ENCODE data around the gene SARS2. TPM values are rescaled to one million over a fixed set of nuclear protein-coding genes. Genes with fewer than 3 reads are reported as not detected.

Gene SARS2
- total RNA-seq, 2 donors from 2014 or later: 53.2 to 60.2 TPM

DNA sequence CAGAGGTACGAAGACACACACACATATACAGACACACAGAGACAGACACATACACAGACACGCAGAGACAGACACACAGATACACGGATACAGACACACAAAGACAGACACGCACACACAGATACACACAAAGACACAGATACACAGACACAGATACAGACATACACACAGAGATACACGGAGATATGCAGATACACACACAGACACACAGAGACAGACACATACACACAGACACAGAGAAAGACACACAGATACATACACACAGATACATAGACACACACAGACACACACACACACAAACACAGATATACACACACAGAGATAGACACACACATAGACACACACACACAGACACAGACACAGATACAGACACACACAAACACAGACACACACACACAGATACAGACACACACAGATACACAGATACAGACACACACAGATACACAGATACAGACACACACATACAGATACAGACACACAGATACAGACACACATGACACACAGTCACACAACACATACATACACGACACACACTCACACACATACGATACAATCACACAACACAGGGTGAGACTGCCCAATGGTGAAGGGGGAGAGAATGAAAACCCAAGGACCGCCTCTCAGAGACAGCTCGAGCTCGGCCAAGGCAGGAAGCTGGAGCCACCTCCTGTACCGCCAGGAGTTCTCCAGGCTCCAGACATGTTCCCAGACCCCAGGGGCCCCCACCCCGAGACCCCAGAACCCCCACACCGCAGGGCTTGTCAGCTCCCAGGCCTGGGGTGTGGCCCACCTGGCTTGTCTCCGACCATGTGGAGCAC is 9.8 kb downstream of the SARS2 start:
- no peaks in the 10 kb centered on the region for H3K4me1 Mint-ChIP-seq
- no peaks in the 10 kb centered on the region for H3K27me3 Mint-ChIP-seq (ENCODE audit: insufficient read depth)
- TF ChIP-seq CTCF (conservative IDR thresholded peaks at IDR 0.05): no peak
- H3K9me3 Mint-ChIP-seq: peaks cover 1% of the 10 kb centered on the region
- H3K27ac Mint-ChIP-seq: no peak overlapping the region
- no peak overlapping the region for H3K4me3 Mint-ChIP-seq
- Histone ChIP-seq H3K4me1 (ENCODE audit: control insufficient read depth, insufficient read depth, low read length) (no peaks in the 10 kb centered on the region), H3K27me3 (ENCODE audit: control insufficient read depth, insufficient read depth, low read length, poor library complexity, severe bottlenecking) (no peaks in the 10 kb centered on the region), H3K4me3 (ENCODE audit: low read length) (no peak overlapping the region), H3K9me3 (ENCODE audit: control insufficient read depth, low read length) (no peaks in the 10 kb centered on the region), H3K27ac (ENCODE audit: low read depth, low read length) (no peak overlapping the region), H3K9ac (ENCODE audit: extremely low read depth, low read length, poor library complexity, severe bottlenecking) (no peak overlapping the region), H3K36me3 (ENCODE audit: control insufficient read depth, insufficient read depth, low read length) (peaks cover 37% of the 10 kb centered on the region)
- 82 to 83% methylated on average over 2 to 14 of the region's 14 CpGs for WGBS, 2 experiments (ENCODE audit: insufficient coverage in 1 of 2, insufficient read length in 1 of 2)
- H3K36me3 Mint-ChIP-seq (ENCODE audit: low read depth): peaks cover 39% of the 10 kb centered on the region
- DNase-seq: peak; percentile 52

DNA sequence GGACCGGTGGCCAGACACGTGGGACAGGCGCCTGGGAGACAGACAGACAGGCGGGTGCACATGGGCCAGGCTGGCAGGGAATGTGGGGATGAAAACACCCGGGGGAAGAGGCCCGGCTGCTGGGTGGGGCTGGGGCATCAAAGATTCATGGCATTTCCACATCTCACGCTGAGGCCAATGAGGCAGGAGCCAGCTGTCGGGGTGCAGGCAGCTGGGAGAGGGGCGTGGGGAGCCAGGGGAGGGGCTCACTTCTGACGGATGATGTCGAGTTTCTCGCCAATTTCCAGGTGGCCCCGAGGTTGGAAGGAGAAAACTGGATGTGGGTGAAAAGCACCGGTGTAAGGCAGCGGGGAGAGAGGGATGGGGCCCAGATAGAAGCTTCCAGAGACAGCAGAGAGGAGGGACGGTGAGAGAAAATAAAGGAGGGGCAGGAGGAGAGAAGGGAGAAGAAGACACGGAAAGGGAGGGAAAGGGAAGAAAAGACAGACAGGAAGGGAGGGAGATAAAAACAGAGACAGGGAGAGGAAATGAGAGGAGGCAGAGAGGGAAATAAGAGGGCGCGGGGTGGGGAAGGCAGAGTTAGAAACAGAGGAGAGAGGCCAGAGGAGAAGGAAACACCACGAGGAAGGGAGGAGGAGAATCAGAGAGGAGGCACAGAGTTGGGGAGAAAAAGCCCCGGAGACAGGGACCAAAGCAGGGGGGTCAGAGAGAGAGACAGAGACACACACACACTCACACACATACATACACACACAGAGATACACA is 10.5 kb downstream of the SARS2 start:
- Mint-ChIP-seq H3K27me3 (ENCODE audit: insufficient read depth) (no peaks in the 10 kb centered on the region), H3K4me3 (no peak overlapping the region), H3K27ac (no peak overlapping the region), H3K4me1 (no peaks in the 10 kb centered on the region), H3K36me3 (ENCODE audit: low read depth) (peaks cover 36% of the 10 kb centered on the region), H3K9me3 (peaks cover 1% of the 10 kb centered on the region)
- peaks cover 32% of the 10 kb centered on the region for H3K36me3 ChIP-seq (ENCODE audit: control insufficient read depth, insufficient read depth, low read length)
- no peaks in the 10 kb centered on the region for H3K27me3 ChIP-seq (ENCODE audit: control insufficient read depth, insufficient read depth, low read length, poor library complexity, severe bottlenecking)
- no peaks in the 10 kb centered on the region for H3K4me1 ChIP-seq (ENCODE audit: control insufficient read depth, insufficient read depth, low read length)
- H3K27ac ChIP-seq (ENCODE audit: low read depth, low read length): no peak overlapping the region
- H3K9ac ChIP-seq (ENCODE audit: extremely low read depth, low read length, poor library complexity, severe bottlenecking): no peak overlapping the region
- no peaks in the 10 kb centered on the region for H3K9me3 ChIP-seq (ENCODE audit: control insufficient read depth, low read length)
- no peak overlapping the region for H3K4me3 ChIP-seq (ENCODE audit: low read length)
- no peak for TF ChIP-seq CTCF (conservative IDR thresholded peaks at IDR 0.05)
- no peak for DNase-seq
- 93% methylated on average over 16 to 21 of the region's 21 CpGs for WGBS, 2 experiments (ENCODE audit: insufficient coverage in 1 of 2, insufficient read length in 1 of 2)

DNA sequence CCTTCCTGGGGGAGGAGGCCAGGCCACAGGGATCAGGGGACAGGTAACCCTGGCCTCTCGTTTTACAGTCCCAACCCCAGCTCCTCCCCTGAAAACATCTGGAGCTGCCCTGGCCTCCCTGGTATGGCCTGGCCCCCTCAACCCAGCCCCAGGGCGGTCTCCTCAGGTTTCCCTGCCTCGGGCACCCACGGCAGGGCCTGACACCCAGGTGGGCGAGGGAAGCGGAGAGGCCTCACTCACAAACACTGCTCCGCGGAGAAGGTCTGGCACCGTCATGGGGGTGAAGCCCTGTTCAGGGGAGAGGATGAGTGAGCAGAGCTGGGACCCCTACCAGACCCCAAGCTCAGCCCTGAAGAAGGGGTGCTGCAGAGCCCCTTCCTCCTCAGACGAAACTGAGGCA is 12.0 kb downstream of the SARS2 start:
- TF ChIP-seq CTCF (conservative IDR thresholded peaks at IDR 0.05): no peak
- H3K36me3 Mint-ChIP-seq (ENCODE audit: low read depth): peaks cover 26% of the 10 kb centered on the region
- H3K4me1 ChIP-seq (ENCODE audit: control insufficient read depth, insufficient read depth, low read length): no peaks in the 10 kb centered on the region
- WGBS, 2 experiments (ENCODE audit: insufficient coverage in 1 of 2, insufficient read length in 1 of 2): 88 to 96% methylated on average over 4 to 10 of the region's 10 CpGs
- no peak overlapping the region for H3K4me3 Mint-ChIP-seq
- no peaks in the 10 kb centered on the region for H3K4me1 Mint-ChIP-seq
- H3K36me3 ChIP-seq (ENCODE audit: control insufficient read depth, insufficient read depth, low read length): peaks cover 21% of the 10 kb centered on the region
- no peak overlapping the region for H3K27ac ChIP-seq (ENCODE audit: low read depth, low read length)
- no peaks in the 10 kb centered on the region for H3K27me3 Mint-ChIP-seq (ENCODE audit: insufficient read depth)
- H3K27ac Mint-ChIP-seq: no peak overlapping the region
- no peak for DNase-seq
- no peak overlapping the region for H3K4me3 ChIP-seq (ENCODE audit: low read length)
- no peaks in the 10 kb centered on the region for H3K9me3 ChIP-seq (ENCODE audit: control insufficient read depth, low read length)
- no peak overlapping the region for H3K9ac ChIP-seq (ENCODE audit: extremely low read depth, low read length, poor library complexity, severe bottlenecking)
- H3K9me3 Mint-ChIP-seq: peaks cover 1% of the 10 kb centered on the region
- H3K27me3 ChIP-seq (ENCODE audit: control insufficient read depth, insufficient read depth, low read length, poor library complexity, severe bottlenecking): no peaks in the 10 kb centered on the region
